ENCODE data around the gene ST3GAL3. TPM values are rescaled to one million over a fixed set of nuclear protein-coding genes. Genes with fewer than 3 reads are reported as not detected.
"Not testable (repeated sequence)": the region's sequence is repeated elsewhere in the genome, so short reads cannot be mapped to it uniquely, and the experiment has no call there.

Gene ST3GAL3
- total RNA-seq, 1 donor from 2014 or later = 11.4 TPM

- H2AFZ ChIP-seq (ENCODE audit: low read depth, low read length) = no peak overlapping the region
- Mint-ChIP-seq H3K27ac (ENCODE audit: unreplicated experiment) (no peak overlapping the region), H3K9me3 (ENCODE audit: unreplicated experiment) (no peaks in the 10 kb centered on the region), H3K36me3 (ENCODE audit: low read depth, unreplicated experiment) (peaks cover 10% of the 10 kb centered on the region), H3K4me3 (ENCODE audit: unreplicated experiment) (no peak overlapping the region), H3K4me1 (ENCODE audit: low read depth, unreplicated experiment) (peaks cover 33% of the 10 kb centered on the region), H3K27me3 (ENCODE audit: low read depth, unreplicated experiment) (no peaks in the 10 kb centered on the region)
- no peak overlapping the region for H3K4me2 ChIP-seq (ENCODE audit: low read length)
- FAIRE-seq = no peak
- H3K27me3 ChIP-seq (ENCODE audit: insufficient read depth, low read length) = no peaks in the 10 kb centered on the region
- H3K36me3 ChIP-seq (ENCODE audit: insufficient read depth, low read length) = no peaks in the 10 kb centered on the region
- TF ChIP-seq CTCF (IDR thresholded peaks at IDR 0.05; ENCODE audit: insufficient read depth, low read depth, low read length) (no peak), EZH2 (IDR thresholded peaks at IDR 0.05; ENCODE audit: insufficient read depth, low read length) (no peak)
- H3K9ac ChIP-seq (ENCODE audit: low read length) = no peak overlapping the region
- peaks cover 20% of the 10 kb centered on the region for H4K20me1 ChIP-seq (ENCODE audit: insufficient read depth, low read length)
- no peak overlapping the region for H3K4me3 ChIP-seq (ENCODE audit: insufficient read depth, low read depth, low read length)
- no peaks in the 10 kb centered on the region for H3K9me3 ChIP-seq (ENCODE audit: insufficient read depth, low read depth, low read length)
- peaks cover 35% of the 10 kb centered on the region for H3K4me1 ChIP-seq (ENCODE audit: insufficient read depth, low read length)
- no peak overlapping the region for H3K27ac ChIP-seq (ENCODE audit: low read depth, low read length)
- no peaks in the 10 kb centered on the region for H3K79me2 ChIP-seq (ENCODE audit: insufficient read depth, low read length)
- no peak for DNase-seq (ENCODE audit: low read depth)
These were observed 124.5 kb downstream of the ST3GAL3 start for GRCh38 chr1:43831851-43832250.

GRCh38 chr1:43832255-43832654 is 124.9 kb downstream of the ST3GAL3 start:
- H3K36me3 Mint-ChIP-seq (ENCODE audit: low read depth, unreplicated experiment) = peaks cover 10% of the 10 kb centered on the region
- no peaks in the 10 kb centered on the region for H3K36me3 ChIP-seq (ENCODE audit: insufficient read depth, low read length)
- H3K27ac ChIP-seq (ENCODE audit: low read depth, low read length) = no peak overlapping the region
- H3K4me1 Mint-ChIP-seq (ENCODE audit: low read depth, unreplicated experiment) = peaks cover 38% of the 10 kb centered on the region
- H3K4me3 ChIP-seq (ENCODE audit: insufficient read depth, low read depth, low read length) = no peak overlapping the region
- no peaks in the 10 kb centered on the region for H3K9me3 ChIP-seq (ENCODE audit: insufficient read depth, low read depth, low read length)
- FAIRE-seq (no peak), DNase-seq (ENCODE audit: low read depth) (no peak)
- H4K20me1 ChIP-seq (ENCODE audit: insufficient read depth, low read length) = peaks cover 24% of the 10 kb centered on the region
- H3K27me3 Mint-ChIP-seq (ENCODE audit: low read depth, unreplicated experiment) = no peaks in the 10 kb centered on the region
- H3K9ac ChIP-seq (ENCODE audit: low read length) = no peak overlapping the region
- H3K79me2 ChIP-seq (ENCODE audit: insufficient read depth, low read length) = no peaks in the 10 kb centered on the region
- no peaks in the 10 kb centered on the region for H3K9me3 Mint-ChIP-seq (ENCODE audit: unreplicated experiment)
- no peak overlapping the region for H3K27ac Mint-ChIP-seq (ENCODE audit: unreplicated experiment)
- H2AFZ ChIP-seq (ENCODE audit: low read depth, low read length) = no peak overlapping the region
- H3K4me2 ChIP-seq (ENCODE audit: low read length) = no peak overlapping the region
- H3K27me3 ChIP-seq (ENCODE audit: insufficient read depth, low read length) = no peaks in the 10 kb centered on the region
- peaks cover 35% of the 10 kb centered on the region for H3K4me1 ChIP-seq (ENCODE audit: insufficient read depth, low read length)
- no peak overlapping the region for H3K4me3 Mint-ChIP-seq (ENCODE audit: unreplicated experiment)
- TF ChIP-seq CTCF (IDR thresholded peaks at IDR 0.05; ENCODE audit: insufficient read depth, low read depth, low read length) = no peak
- no peak for TF ChIP-seq EZH2 (IDR thresholded peaks at IDR 0.05; ENCODE audit: insufficient read depth, low read length)

- H3K9me3 ChIP-seq (ENCODE audit: insufficient read depth, low read depth, low read length) = no peaks in the 10 kb centered on the region
- Mint-ChIP-seq H3K27me3 (ENCODE audit: low read depth, unreplicated experiment) (no peaks in the 10 kb centered on the region), H3K36me3 (ENCODE audit: low read depth, unreplicated experiment) (peaks cover 7% of the 10 kb centered on the region), H3K4me3 (ENCODE audit: unreplicated experiment) (no peak overlapping the region), H3K27ac (ENCODE audit: unreplicated experiment) (no peak overlapping the region), H3K9me3 (ENCODE audit: unreplicated experiment) (no peaks in the 10 kb centered on the region), H3K4me1 (ENCODE audit: low read depth, unreplicated experiment) (peaks cover 38% of the 10 kb centered on the region)
- no peak overlapping the region for H3K27ac ChIP-seq (ENCODE audit: low read depth, low read length)
- H3K27me3 ChIP-seq (ENCODE audit: insufficient read depth, low read length) = no peaks in the 10 kb centered on the region
- DNase-seq (ENCODE audit: low read depth) (no peak), FAIRE-seq (no peak)
- H3K4me3 ChIP-seq (ENCODE audit: insufficient read depth, low read depth, low read length) = no peak overlapping the region
- no peak overlapping the region for H2AFZ ChIP-seq (ENCODE audit: low read depth, low read length)
- TF ChIP-seq EZH2 (IDR thresholded peaks at IDR 0.05; ENCODE audit: insufficient read depth, low read length) (no peak), CTCF (IDR thresholded peaks at IDR 0.05; ENCODE audit: insufficient read depth, low read depth, low read length) (no peak)
- peaks cover 28% of the 10 kb centered on the region for H4K20me1 ChIP-seq (ENCODE audit: insufficient read depth, low read length)
- H3K36me3 ChIP-seq (ENCODE audit: insufficient read depth, low read length) = no peaks in the 10 kb centered on the region
- peaks cover 35% of the 10 kb centered on the region for H3K4me1 ChIP-seq (ENCODE audit: insufficient read depth, low read length)
- H3K79me2 ChIP-seq (ENCODE audit: insufficient read depth, low read length) = no peaks in the 10 kb centered on the region
- no peak overlapping the region for H3K4me2 ChIP-seq (ENCODE audit: low read length)
- H3K9ac ChIP-seq (ENCODE audit: low read length) = no peak overlapping the region
These were observed 125.7 kb downstream of the ST3GAL3 start for GRCh38 chr1:43832998-43833397.

- H3K4me3 Mint-ChIP-seq (ENCODE audit: unreplicated experiment) = not testable (repeated sequence)
These were observed 126.6 kb downstream of the ST3GAL3 start for GRCh38 chr1:43833902-43834279.

More at GRCh38 chr1:43833902-43834279, 126.6 kb downstream of the ST3GAL3 start:
- not testable (repeated sequence) for H3K27ac Mint-ChIP-seq (ENCODE audit: unreplicated experiment); DNase-seq (ENCODE audit: low read depth); H3K36me3 ChIP-seq (ENCODE audit: insufficient read depth, low read length); H3K9me3 ChIP-seq (ENCODE audit: insufficient read depth, low read depth, low read length); H3K27me3 ChIP-seq (ENCODE audit: insufficient read depth, low read length); H3K36me3 Mint-ChIP-seq (ENCODE audit: low read depth, unreplicated experiment); H3K27me3 Mint-ChIP-seq (ENCODE audit: low read depth, unreplicated experiment); H2AFZ ChIP-seq (ENCODE audit: low read depth, low read length); H3K9me3 Mint-ChIP-seq (ENCODE audit: unreplicated experiment); H3K79me2 ChIP-seq (ENCODE audit: insufficient read depth, low read length)
- Histone ChIP-seq H3K4me1 (ENCODE audit: insufficient read depth, low read length) (peaks cover 35% of the 10 kb centered on the region), H3K27ac (ENCODE audit: low read depth, low read length) (peak overlapping the region; percentile 92), H3K4me2 (ENCODE audit: low read length) (peak overlapping the region; percentile 77), H3K4me3 (ENCODE audit: insufficient read depth, low read depth, low read length) (peak overlapping the region; percentile 4), H3K9ac (ENCODE audit: low read length) (peak overlapping the region; percentile 76), H4K20me1 (ENCODE audit: insufficient read depth, low read length) (peaks cover 34% of the 10 kb centered on the region)
- peaks cover 41% of the 10 kb centered on the region for H3K4me1 Mint-ChIP-seq (ENCODE audit: low read depth, unreplicated experiment)
- FAIRE-seq = peak; percentile 9

Data from astrocyte (in vitro differentiated cells and primary cell).